Peyer's patch (tissue), 4 donors: ENCODE data around the gene MACROD2. TPM values are rescaled to one million over a fixed set of nuclear protein-coding genes. Genes with fewer than 3 reads are reported as not detected.

Source experiments
- DNase-seq, 3 donors: peaks; one replicate each; pipeline ENCODE4 v3.0.0-alpha.2; 2017 to 2019
- H3K27ac ChIP-seq, 4 donors: fragments of 200-600 bp; sonication (generic); one replicate each; pipeline ENCODE4 v1.5.1; 2016 to 2019
- H3K27me3 ChIP-seq, 2 donors: fragments of 200-600 bp; sonication (generic); one replicate each; pipeline ENCODE4 v1.5.1; 2019
- H3K36me3 ChIP-seq, 3 donors: fragments of 200-600 bp; sonication (generic); one replicate each; pipeline ENCODE4 v1.5.1; 2016 to 2019
- H3K4me1 ChIP-seq, 4 donors: fragments of 200-600 bp; sonication (generic); one replicate each; pipeline ENCODE4 v1.5.1; 2016 to 2019
- H3K4me3 ChIP-seq, 4 donors: fragments of 200-600 bp; sonication (generic); 1 replicate in 3 of 4; 2 replicates in 1 of 4; pipeline ENCODE4 v1.5.1; 2016 to 2019; ENCODE audit warnings: mild to moderate bottlenecking in 1 of 4
- H3K9me3 ChIP-seq, 4 donors: fragments of 200-600 bp; sonication (generic); one replicate each; pipeline ENCODE4 v1.5.1; 2016 to 2019; ENCODE audit warnings: mild to moderate bottlenecking in 1 of 4
- CTCF ChIP-seq, 6 experiments: fragments of 450-650 bp in 4 of 6; fragments of 200-600 bp in 2 of 6; sonication (generic) in 1 of 6; IDR thresholded peaks; one replicate each; pipeline ENCODE4 v1.5.1; 2017 to 2019; ENCODE audit warnings: antibody characterized with exemption in 6 of 6, mild to moderate bottlenecking in 3 of 6, moderate library complexity in 1 of 6
- POLR2A ChIP-seq, 2 donors: fragments of 450-650 bp; IDR thresholded peaks; one replicate each; pipeline ENCODE4 v1.5.1; 2017; ENCODE audit warnings: antibody characterized with exemption in 2 of 2, mild to moderate bottlenecking in 2 of 2, moderate library complexity in 2 of 2
- total RNA-seq, 4 donors: library from RNA; depleted of rRNA; stranded (reverse); fragments of >200 nt; gene quantifications; one replicate each; pipeline ENCODE4 v1.1.0, GENCODE V29; 2016

Gene MACROD2
- total RNA-seq, 4 donors from 2014 or later = 2.5 to 10.7 (median 6.5) TPM

DNA sequence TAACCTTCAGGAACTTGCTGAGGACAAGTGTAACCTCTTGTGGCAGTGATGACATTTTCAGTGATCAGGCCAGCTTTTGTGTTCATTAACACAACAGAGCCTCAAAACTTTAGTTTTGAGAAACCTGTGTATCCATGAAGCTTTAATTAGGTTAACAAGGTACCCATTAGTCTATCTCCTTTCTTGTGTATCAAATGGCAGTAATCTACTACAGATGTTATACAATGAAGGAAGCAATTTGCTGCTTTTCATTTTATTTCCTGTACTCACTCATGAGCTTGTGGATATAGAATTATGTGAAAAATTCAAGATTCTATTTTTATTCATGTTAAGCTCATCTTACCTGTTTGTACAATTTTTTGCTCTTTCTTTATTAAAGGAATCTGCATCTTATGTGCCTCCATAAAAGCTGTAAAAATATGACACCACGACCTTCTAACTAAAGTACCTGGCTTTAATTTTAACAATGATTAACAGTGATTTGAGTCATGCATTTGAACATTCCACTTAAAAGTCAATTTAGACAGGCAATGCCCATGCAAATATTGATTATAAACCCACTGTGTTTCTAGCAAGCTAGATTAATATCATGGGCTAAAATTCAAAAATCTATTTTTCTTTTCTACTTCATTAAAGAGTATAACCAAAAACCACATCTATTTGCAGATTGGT lies 1680.6 kb downstream of the MACROD2 start:
- Histone ChIP-seq H3K36me3 (no peaks in the 10 kb centered on the region), H3K27me3 (no peaks in the 10 kb centered on the region), H3K4me3 (no peak overlapping the region), H3K9me3 (no peaks in the 10 kb centered on the region), H3K27ac (no peak overlapping the region), H3K4me1 (no peaks in the 10 kb centered on the region)
- no peak for TF ChIP-seq POLR2A (IDR thresholded peaks at IDR 0.05)
- TF ChIP-seq CTCF (IDR thresholded peaks at IDR 0.05) = no peak
- DNase-seq = no peak

DNA sequence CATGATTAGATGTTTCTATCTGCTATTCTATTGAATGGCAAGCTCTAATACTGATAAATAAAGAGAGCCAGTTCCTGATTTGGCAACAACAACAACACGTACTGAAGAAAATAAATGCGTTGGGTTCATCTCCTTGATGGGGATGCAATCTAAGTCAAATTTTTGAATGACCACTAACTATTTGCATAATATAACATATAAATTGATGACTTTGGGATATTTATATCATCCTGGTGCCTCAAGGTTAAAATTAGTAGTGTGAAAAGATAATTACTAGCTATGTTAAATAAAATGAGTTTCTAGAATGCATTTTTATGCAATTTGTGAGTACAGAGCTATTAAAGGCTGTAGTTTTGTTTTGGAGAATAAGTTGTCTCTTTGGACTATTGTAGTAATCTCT lies 1681.5 kb downstream of the MACROD2 start:
- Histone ChIP-seq H3K4me1 (no peaks in the 10 kb centered on the region), H3K36me3 (no peaks in the 10 kb centered on the region), H3K27me3 (no peaks in the 10 kb centered on the region), H3K4me3 (no peak overlapping the region), H3K27ac (no peak overlapping the region), H3K9me3 (no peaks in the 10 kb centered on the region)
- TF ChIP-seq CTCF (IDR thresholded peaks at IDR 0.05) (no peak), POLR2A (IDR thresholded peaks at IDR 0.05) (no peak)
- no peak for DNase-seq

DNA sequence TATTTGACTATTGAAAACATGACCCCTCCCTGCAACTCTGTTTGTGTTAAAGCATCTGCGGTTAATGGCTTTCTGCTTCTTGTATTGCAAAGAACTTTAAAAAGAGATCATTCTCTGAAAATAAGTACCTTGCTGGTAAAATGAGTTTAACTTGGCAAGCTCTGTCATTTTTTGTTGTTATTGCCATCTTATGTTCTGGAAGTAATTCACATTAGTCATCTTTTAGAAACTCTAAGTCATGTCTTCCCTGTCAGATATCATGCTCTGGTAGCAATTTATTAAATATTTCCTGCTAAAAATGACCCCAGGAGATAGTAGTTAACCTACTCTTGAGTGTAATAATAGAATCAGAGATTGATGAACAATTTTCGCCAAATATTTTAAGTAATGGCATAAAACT lies 1687.4 kb downstream of the MACROD2 start:
- Histone ChIP-seq H3K4me3 (no peak overlapping the region), H3K27me3 (no peaks in the 10 kb centered on the region), H3K36me3 (no peaks in the 10 kb centered on the region), H3K9me3 (no peaks in the 10 kb centered on the region), H3K4me1 (no peaks in the 10 kb centered on the region), H3K27ac (no peak overlapping the region)
- TF ChIP-seq CTCF (IDR thresholded peaks at IDR 0.05) = no peak
- no peak for TF ChIP-seq POLR2A (IDR thresholded peaks at IDR 0.05)
- no peak for DNase-seq

GRCh38 chr20:15692570-15692969 lies 1697.3 kb downstream of the MACROD2 start:
- Histone ChIP-seq H3K36me3 (no peaks in the 10 kb centered on the region), H3K4me1 (no peaks in the 10 kb centered on the region), H3K27me3 (no peaks in the 10 kb centered on the region), H3K4me3 (no peak overlapping the region), H3K9me3 (no peaks in the 10 kb centered on the region), H3K27ac (no peak overlapping the region)
- TF ChIP-seq POLR2A (IDR thresholded peaks at IDR 0.05) (no peak), CTCF (IDR thresholded peaks at IDR 0.05) (no peak)
- DNase-seq = no peak

GRCh38 chr20:15699431-15700146 lies 1704.3 kb downstream of the MACROD2 start:
- Histone ChIP-seq H3K4me1 (no peaks in the 10 kb centered on the region), H3K9me3 (no peaks in the 10 kb centered on the region), H3K4me3 (no peak overlapping the region), H3K27ac (no peak overlapping the region), H3K27me3 (no peaks in the 10 kb centered on the region), H3K36me3 (no peaks in the 10 kb centered on the region)
- TF ChIP-seq POLR2A (IDR thresholded peaks at IDR 0.05) = no peak
- TF ChIP-seq CTCF (IDR thresholded peaks at IDR 0.05) = no peak
- no peak for DNase-seq
